SK-N-SH (cell line): ENCODE data around the gene HAGH.

ENCODE experiments used
- CTCF ChIP-seq: fragments of 200-600 bp; sonication (generic); IDR thresholded peaks from 2 replicates; pipeline ENCODE4 v1.6.1; 2017; ENCODE audit warnings: antibody characterized with exemption, mild to moderate bottlenecking, moderate library complexity
- RCOR1 ChIP-seq: fragments of 150-350 bp; IDR thresholded peaks from 2 replicates; pipeline ENCODE4 v1.6.1; 2017; ENCODE audit warnings: antibody characterized with exemption, low read length
- RFX5 ChIP-seq: IDR thresholded peaks from 2 replicates; pipeline ENCODE4 v1.6.1; 2012; ENCODE audit warnings: mild to moderate bottlenecking, improper control_type of control experiment, low read length

GRCh38 chr16:1784977-1785845 is 41.4 kb downstream of the HAGH start:
- TF ChIP-seq CTCF = no peak
- no peak for TF ChIP-seq RCOR1
- no peak for TF ChIP-seq RFX5
